Endodermal cell (in vitro differentiated cells): ENCODE measurements around the gene ITLN1. TPM values are rescaled to one million over a fixed set of nuclear protein-coding genes. Genes with fewer than 3 reads are reported as not detected.

Experiments
- DNase-seq: peaks from one replicate; pipeline ENCODE4 v3.0.0-alpha.2; 2017
- H3K27ac ChIP-seq: 2 replicates; pipeline ENCODE4 v1.5.1; 2013; ENCODE audit warnings: mild to moderate bottlenecking, low read depth, low read length, moderate library complexity
- H3K27me3 ChIP-seq: 2 replicates; pipeline ENCODE4 v1.6.1; 2013; ENCODE audit warnings: mild to moderate bottlenecking, low read length, moderate library complexity; ENCODE audit not compliant: insufficient read depth, control insufficient read depth, poor library complexity, severe bottlenecking
- H3K36me3 ChIP-seq: 2 replicates; pipeline ENCODE4 v1.7.0; 2013; ENCODE audit warnings: mild to moderate bottlenecking, low read length, moderate library complexity; ENCODE audit not compliant: control insufficient read depth, insufficient read depth
- H3K4me1 ChIP-seq: one replicate; pipeline ENCODE4 v1.7.0; 2013; ENCODE audit warnings: low read length; ENCODE audit not compliant: control insufficient read depth, insufficient read depth
- H3K4me3 ChIP-seq: 2 replicates; pipeline ENCODE4 v1.5.1; 2013; ENCODE audit warnings: mild to moderate bottlenecking, low read length, moderate library complexity
- H3K9ac ChIP-seq: 2 replicates; pipeline ENCODE4 v1.6.1; 2013; ENCODE audit warnings: mild to moderate bottlenecking, low read length, moderate library complexity; ENCODE audit not compliant: poor library complexity, severe bottlenecking; ENCODE audit errors: extremely low read depth
- H3K9me3 ChIP-seq: 2 replicates; pipeline ENCODE4 v1.6.1; 2013; ENCODE audit warnings: mild to moderate bottlenecking, low read length, moderate library complexity; ENCODE audit not compliant: control insufficient read depth
- H3K27ac Mint-ChIP-seq: 2 replicates; pipeline ENCODE4 v1.8.0; 2020; ENCODE audit warnings: mixed read lengths
- H3K27me3 Mint-ChIP-seq: 2 replicates; pipeline ENCODE4 v1.8.0; 2021; ENCODE audit warnings: mild to moderate bottlenecking, mixed read lengths; ENCODE audit not compliant: insufficient read depth
- H3K36me3 Mint-ChIP-seq: 2 replicates; pipeline ENCODE4 v1.8.0; 2020; ENCODE audit warnings: low read depth, mixed read lengths
- H3K4me1 Mint-ChIP-seq: 2 replicates; pipeline ENCODE4 v1.8.0; 2020; ENCODE audit warnings: mixed read lengths
- H3K4me3 Mint-ChIP-seq: 2 replicates; pipeline ENCODE4 v1.8.0; 2020; ENCODE audit warnings: mild to moderate bottlenecking, moderate library complexity, mixed read lengths
- H3K9me3 Mint-ChIP-seq: 2 replicates; pipeline ENCODE4 v1.8.0; 2020; ENCODE audit warnings: mild to moderate bottlenecking, mixed read lengths
- CTCF ChIP-seq: fragments of 200-600 bp; sonication (generic); conservative IDR thresholded peaks from 2 replicates; pipeline ENCODE4 v1.5.0; 2021; ENCODE audit warnings: antibody characterized with exemption, mild to moderate bottlenecking
- WGBS, 2 experiments: methylation state at CpG; one replicate each; pipeline versions ENCODE4 v1.1.5 to v1.1.7; 2013; ENCODE audit warnings: missing lambda C conversion rate in 2 of 2, mixed read lengths in 1 of 2; ENCODE audit not compliant: insufficient coverage in 1 of 2, insufficient read length in 1 of 2; 5-methylcytosine and 5-hydroxymethylcytosine counted together
- total RNA-seq, 2 donors: library from RNA; stranded (reverse); fragmentation: NEBNext Ultra II Directional in 1 of 2; extraction: Animal tissue kit (Norgen Biotek cat#: 25700) in 1 of 2; gene quantifications; 2 replicates in 1 of 2; 3 replicates in 1 of 2; pipeline ENCODE4 v1.2.1, GENCODE V29; 2021

The ITLN1 gene
- total RNA-seq, 2 donors from 2014 or later: 0.22 to 0.51 TPM

DNA sequence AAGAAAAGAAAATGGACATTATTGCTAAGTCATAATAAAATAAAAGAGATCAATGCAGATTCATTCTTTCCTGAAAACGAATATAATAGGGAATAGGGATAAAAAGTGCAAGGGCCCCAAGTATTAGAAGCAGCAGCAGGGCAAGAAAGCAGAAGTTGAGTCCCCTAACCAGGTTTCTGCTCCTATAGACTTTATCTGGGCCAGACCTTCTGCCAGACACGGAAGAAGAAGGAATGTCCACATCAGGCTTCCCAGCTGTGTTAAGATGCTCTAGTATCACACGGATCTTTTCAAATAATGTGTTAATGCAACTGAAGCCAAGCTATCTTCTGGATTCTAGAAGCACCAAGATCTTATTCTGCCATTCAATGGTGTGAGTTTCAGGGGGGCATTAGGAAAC lies 49.2 kb downstream of the ITLN1 start:
- Histone ChIP-seq H3K9ac (no peak overlapping the region), H3K27me3 (no peaks in the 10 kb centered on the region), H3K4me1 (no peaks in the 10 kb centered on the region), H3K9me3 (no peaks in the 10 kb centered on the region), H3K4me3 (no peak overlapping the region), H3K27ac (no peak overlapping the region), H3K36me3 (no peaks in the 10 kb centered on the region)
- TF ChIP-seq CTCF: no peak
- WGBS, 2 experiments: 71 to 91% methylated on average over 3 of the region's 3 CpGs
- peaks cover 2% of the 10 kb centered on the region for H3K27me3 Mint-ChIP-seq
- H3K4me1 Mint-ChIP-seq: peaks cover 18% of the 10 kb centered on the region
- DNase-seq: no peak
- H3K9me3 Mint-ChIP-seq: no peaks in the 10 kb centered on the region
- H3K27ac Mint-ChIP-seq: no peak overlapping the region
- H3K36me3 Mint-ChIP-seq: no peaks in the 10 kb centered on the region
- no peak overlapping the region for H3K4me3 Mint-ChIP-seq

DNA sequence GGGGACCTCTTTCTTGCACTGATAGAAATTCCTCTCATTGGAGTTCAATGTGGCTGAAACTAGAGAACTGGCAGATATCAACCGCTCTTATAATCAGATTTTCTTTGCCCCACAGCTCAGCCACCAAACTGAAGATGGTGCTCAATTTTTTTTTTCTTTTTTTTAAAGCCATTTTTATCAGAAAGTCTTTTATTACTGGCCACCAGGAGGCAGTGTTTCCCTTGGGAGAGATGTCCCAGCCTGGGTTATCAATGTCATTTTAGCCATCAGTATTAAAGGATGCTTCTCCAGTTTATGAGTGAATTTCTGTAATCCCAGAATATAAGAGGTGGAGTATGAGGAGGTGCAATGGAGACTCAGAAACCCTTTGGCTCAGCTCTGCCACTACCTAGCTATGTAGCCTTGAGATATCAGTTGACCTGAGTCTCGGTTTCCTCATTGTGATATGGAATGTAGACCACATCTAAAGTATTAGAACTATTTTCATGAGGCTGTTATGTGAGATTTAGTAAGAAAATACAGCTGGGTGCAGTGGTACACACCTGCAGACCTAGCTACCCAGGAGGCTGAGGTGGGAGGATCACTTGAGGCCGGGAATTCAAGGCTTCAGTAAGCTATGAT lies 49.9 kb downstream of the ITLN1 start:
- 61 to 77% methylated on average over 2 to 3 of the region's 3 CpGs for WGBS, 2 experiments
- Histone ChIP-seq H3K36me3 (no peaks in the 10 kb centered on the region), H3K27ac (no peak overlapping the region), H3K4me1 (no peaks in the 10 kb centered on the region), H3K4me3 (no peak overlapping the region), H3K9ac (no peak overlapping the region), H3K9me3 (no peaks in the 10 kb centered on the region), H3K27me3 (no peaks in the 10 kb centered on the region)
- DNase-seq: no peak
- H3K27me3 Mint-ChIP-seq: peaks cover 4% of the 10 kb centered on the region
- H3K9me3 Mint-ChIP-seq: no peaks in the 10 kb centered on the region
- H3K4me1 Mint-ChIP-seq: peaks cover 18% of the 10 kb centered on the region
- H3K27ac Mint-ChIP-seq: no peak overlapping the region
- peak; percentile 89 for TF ChIP-seq CTCF
- no peak overlapping the region for H3K4me3 Mint-ChIP-seq
- H3K36me3 Mint-ChIP-seq: no peaks in the 10 kb centered on the region

- Mint-ChIP-seq H3K27ac (no peak overlapping the region), H3K9me3 (no peaks in the 10 kb centered on the region)
These were observed 54.4 kb downstream of the ITLN1 start for GRCh38 chr1:160830321-160831153.

More at GRCh38 chr1:160830321-160831153, 54.4 kb downstream of the ITLN1 start:
- Histone ChIP-seq H3K4me1 (no peaks in the 10 kb centered on the region), H3K4me3 (no peak overlapping the region), H3K36me3 (no peaks in the 10 kb centered on the region), H3K27me3 (no peaks in the 10 kb centered on the region), H3K27ac (no peak overlapping the region), H3K9ac (no peak overlapping the region), H3K9me3 (no peaks in the 10 kb centered on the region)
- H3K27me3 Mint-ChIP-seq: peaks cover 5% of the 10 kb centered on the region
- no peaks in the 10 kb centered on the region for H3K36me3 Mint-ChIP-seq
- no peak overlapping the region for H3K4me3 Mint-ChIP-seq
- peak; percentile 96 for DNase-seq
- peak; percentile 96 for TF ChIP-seq CTCF
- H3K4me1 Mint-ChIP-seq: peaks cover 8% of the 10 kb centered on the region
- WGBS, 2 experiments: 64 to 68% methylated on average over 3 to 8 of the region's 8 CpGs
